Kidney (tissue), 14 donors: Measurements from ENCODE around the gene NASP. TPM values are rescaled to one million over a fixed set of nuclear protein-coding genes. Genes with fewer than 3 reads are reported as not detected.

Experiments used
- DNase-seq, 5 donors: peaks; one replicate each; pipeline ENCODE4 v3.0.0-alpha.2; 2013 to 2020
- FAIRE-seq: peaks from 2 replicates; lab custom pipeline; 2012; peaks lifted over from hg19 to GRCh38; lab: Jason Lieb, UNC
- H3K27ac ChIP-seq, 2 donors: one replicate each; pipeline ENCODE4 v1.7.0; 2013; ENCODE audit warnings: low read depth in 2 of 2, low read length in 2 of 2, inconsistent platforms in 1 of 2
- H3K27me3 ChIP-seq: one replicate; pipeline ENCODE4 v1.7.1; 2013; ENCODE audit warnings: low read length, inconsistent platforms; ENCODE audit not compliant: control insufficient read depth, insufficient read depth
- H3K36me3 ChIP-seq, 3 donors: one replicate each; pipeline versions ENCODE4 v1.7.0 to v1.7.1; 2013; ENCODE audit warnings: low read length in 3 of 3, control low read depth in 1 of 3, inconsistent platforms in 1 of 3; ENCODE audit not compliant: insufficient read depth in 3 of 3, control insufficient read depth in 2 of 3
- H3K4me1 ChIP-seq, 3 donors: one replicate each; pipeline versions ENCODE4 v1.7.0 to v1.7.1; 2013; ENCODE audit warnings: low read length in 3 of 3, inconsistent platforms in 1 of 3, low read depth in 1 of 3; ENCODE audit not compliant: control insufficient read depth in 2 of 3, insufficient read depth in 2 of 3
- H3K4me3 ChIP-seq, 3 donors: one replicate each; pipeline versions ENCODE4 v1.7.0 to v1.8.1; 2013; ENCODE audit warnings: low read length in 3 of 3, control low read depth in 1 of 3, inconsistent platforms in 1 of 3
- H3K9ac ChIP-seq, 3 donors: one replicate each; pipeline versions ENCODE4 v1.7.0 to v1.7.1; 2013; ENCODE audit warnings: low read length in 3 of 3, control low read depth in 1 of 3, inconsistent platforms in 1 of 3
- H3K9me3 ChIP-seq, 3 donors: one replicate each; pipeline versions ENCODE4 v1.7.0 to v1.7.1; 2013; ENCODE audit warnings: low read length in 3 of 3, control low read depth in 1 of 3, inconsistent platforms in 1 of 3; ENCODE audit not compliant: control insufficient read depth in 2 of 3, insufficient read depth in 1 of 3
- intact Hi-C: fragments of 100-400 bp; cut with DNase I; formaldehyde crosslinking; loops from one replicate; pipeline ENCODE4 v1.11.1; 2022
- polyA plus RNA-seq: library from polyadenylated mRNA; stranded (reverse); fragments of 350-450 nt; fragmentation: Illumina TruSeq; extraction: RNeasy Lipid Tissue Mini Kit (QIAGEN cat#74804); gene quantifications from one replicate; pipeline ENCODE4 v1.2.3, GENCODE V29; 2014; ENCODE audit warnings: low read depth, low replicate concordance; ENCODE audit not compliant: insufficient read depth
- total RNA-seq: library from RNA; stranded (reverse); fragmentation: NEBNext Ultra II Directional; extraction: Animal tissue kit (Norgen Biotek cat#: 25700); gene quantifications from one replicate; pipeline ENCODE4 v1.2.1, GENCODE V29; 2021
- TF ChIP-seq, protein P1 (sequence below): IDR thresholded peaks from 3 replicates; pipeline ENCODE4 v1.5.1; 2012; ENCODE audit warnings: mild to moderate bottlenecking, moderate library complexity, borderline replicate concordance; ENCODE audit not compliant: insufficient read depth; ENCODE audit errors: extremely low read depth
- donor health status: control.
- donor health status: control.
- donor health status: control.
- donor health status: control.
- donor health status: control.
- donor health status: DM: yes; HTN: yes; CAD: no.
- donor health status: Normal renal cell carcinoma (clear cell type).

The NASP gene
- total and polyA plus RNA-seq, 2 donors from 2014 or later, result 49.5 to 51.6 TPM

DNA sequence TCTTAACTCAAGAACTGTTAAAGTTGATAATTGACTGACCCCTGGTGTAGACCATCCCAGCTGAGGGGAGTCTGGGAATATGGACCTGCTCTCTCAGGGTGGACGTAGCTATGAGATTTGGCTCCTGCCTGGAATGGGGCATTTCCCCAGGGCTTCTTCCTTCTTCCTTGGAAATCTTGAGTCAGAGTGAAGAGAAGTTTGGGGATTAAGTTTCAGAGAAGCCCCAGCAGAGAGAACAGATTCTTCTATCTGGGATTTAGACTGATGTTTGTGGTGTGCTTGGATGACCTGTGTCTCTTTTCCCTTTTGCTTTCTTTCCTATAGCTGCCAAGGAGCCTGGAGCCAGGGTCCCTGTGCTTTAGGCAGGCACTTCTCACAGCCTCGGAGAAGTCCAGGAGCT is 20.0 kb upstream of the NASP start:
- H3K36me3 ChIP-seq, result peaks cover 2 to 30% (median 18%) of the 10 kb centered on the region in 3 donors

DNA sequence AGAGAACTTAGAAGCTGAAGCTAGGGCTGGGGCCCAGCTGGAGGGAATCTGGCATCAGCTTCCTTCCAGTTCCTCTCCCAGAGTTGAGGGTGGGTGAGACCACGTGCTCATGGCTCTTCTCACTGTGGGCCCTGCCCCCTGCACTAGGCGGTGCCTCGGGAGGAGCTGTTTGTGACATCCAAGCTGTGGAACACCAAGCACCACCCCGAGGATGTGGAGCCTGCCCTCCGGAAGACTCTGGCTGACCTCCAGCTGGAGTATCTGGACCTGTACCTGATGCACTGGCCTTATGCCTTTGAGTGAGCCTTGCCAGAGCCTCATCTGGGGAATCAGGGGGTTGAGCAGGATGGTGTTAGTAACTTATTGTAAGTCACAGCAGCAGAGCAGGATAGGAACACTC is 17.1 kb upstream of the NASP start:
- peaks cover 0 to 8% (median 0%) of the 10 kb centered on the region in 3 donors for H3K4me1 ChIP-seq
- H3K9me3 ChIP-seq, result no peaks in the 10 kb centered on the region
- H3K27ac ChIP-seq, result no peak overlapping the region
- DNase-seq, result peak in 1 of 5 donors; percentile 87
- no peak for FAIRE-seq
- TF ChIP-seq, protein P1, sequence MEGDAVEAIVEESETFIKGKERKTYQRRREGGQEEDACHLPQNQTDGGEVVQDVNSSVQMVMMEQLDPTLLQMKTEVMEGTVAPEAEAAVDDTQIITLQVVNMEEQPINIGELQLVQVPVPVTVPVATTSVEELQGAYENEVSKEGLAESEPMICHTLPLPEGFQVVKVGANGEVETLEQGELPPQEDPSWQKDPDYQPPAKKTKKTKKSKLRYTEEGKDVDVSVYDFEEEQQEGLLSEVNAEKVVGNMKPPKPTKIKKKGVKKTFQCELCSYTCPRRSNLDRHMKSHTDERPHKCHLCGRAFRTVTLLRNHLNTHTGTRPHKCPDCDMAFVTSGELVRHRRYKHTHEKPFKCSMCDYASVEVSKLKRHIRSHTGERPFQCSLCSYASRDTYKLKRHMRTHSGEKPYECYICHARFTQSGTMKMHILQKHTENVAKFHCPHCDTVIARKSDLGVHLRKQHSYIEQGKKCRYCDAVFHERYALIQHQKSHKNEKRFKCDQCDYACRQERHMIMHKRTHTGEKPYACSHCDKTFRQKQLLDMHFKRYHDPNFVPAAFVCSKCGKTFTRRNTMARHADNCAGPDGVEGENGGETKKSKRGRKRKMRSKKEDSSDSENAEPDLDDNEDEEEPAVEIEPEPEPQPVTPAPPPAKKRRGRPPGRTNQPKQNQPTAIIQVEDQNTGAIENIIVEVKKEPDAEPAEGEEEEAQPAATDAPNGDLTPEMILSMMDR, result no peak
- H3K4me3 ChIP-seq, result no peak overlapping the region
- H3K9ac ChIP-seq, result no peak overlapping the region
- H3K36me3 ChIP-seq, result peaks cover 2 to 39% (median 30%) of the 10 kb centered on the region in 3 donors
- no peaks in the 10 kb centered on the region for H3K27me3 ChIP-seq
- intact Hi-C loops, result loop anchor here (10.0 kb wide), 1 partner anchor 52 kb away; no protein-coding TSS in a partner anchor

More for the DNA sequence above, 20.0 kb upstream of the NASP start:
- H3K4me1 ChIP-seq, result peaks cover 0 to 11% (median 2%) of the 10 kb centered on the region in 3 donors
- TF ChIP-seq, protein P1, result no peak
- DNase-seq, result no peak
- H3K27me3 ChIP-seq, result no peaks in the 10 kb centered on the region
- no peak overlapping the region for H3K9ac ChIP-seq
- H3K27ac ChIP-seq, result no peak overlapping the region
- intact Hi-C loops, result loop anchor here (10.0 kb wide), 1 partner anchor 49 kb away; no protein-coding TSS in a partner anchor
- no peak for FAIRE-seq
- H3K4me3 ChIP-seq, result no peak overlapping the region
- H3K9me3 ChIP-seq, result no peaks in the 10 kb centered on the region

DNA sequence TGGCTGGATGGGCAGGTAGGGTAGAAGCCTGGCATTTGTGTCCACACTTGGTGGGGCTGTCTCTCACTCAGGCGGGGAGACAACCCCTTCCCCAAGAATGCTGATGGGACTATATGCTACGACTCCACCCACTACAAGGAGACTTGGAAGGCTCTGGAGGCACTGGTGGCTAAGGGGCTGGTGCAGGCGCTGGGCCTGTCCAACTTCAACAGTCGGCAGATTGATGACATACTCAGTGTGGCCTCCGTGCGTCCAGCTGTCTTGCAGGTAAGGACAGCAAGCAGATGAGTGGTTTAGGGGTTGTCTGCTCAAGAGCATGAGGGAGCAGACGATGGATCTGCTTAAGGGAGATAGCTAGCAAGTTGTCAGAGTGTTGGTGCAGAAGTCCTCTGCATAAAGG is 15.9 kb upstream of the NASP start:
- H3K4me3 ChIP-seq, result no peak overlapping the region
- no peaks in the 10 kb centered on the region for H3K9me3 ChIP-seq
- intact Hi-C loops, result loop anchor here (10.0 kb wide), 1 partner anchor 53 kb away; no protein-coding TSS in a partner anchor
- FAIRE-seq (no peak), DNase-seq (no peak)
- no peaks in the 10 kb centered on the region for H3K27me3 ChIP-seq
- no peak overlapping the region for H3K9ac ChIP-seq
- TF ChIP-seq, protein P1, result no peak
- H3K4me1 ChIP-seq, result peaks cover 0 to 6% (median 0%) of the 10 kb centered on the region in 3 donors
- H3K36me3 ChIP-seq, result peaks cover 2 to 37% (median 30%) of the 10 kb centered on the region in 3 donors
- H3K27ac ChIP-seq, result no peak overlapping the region

DNA sequence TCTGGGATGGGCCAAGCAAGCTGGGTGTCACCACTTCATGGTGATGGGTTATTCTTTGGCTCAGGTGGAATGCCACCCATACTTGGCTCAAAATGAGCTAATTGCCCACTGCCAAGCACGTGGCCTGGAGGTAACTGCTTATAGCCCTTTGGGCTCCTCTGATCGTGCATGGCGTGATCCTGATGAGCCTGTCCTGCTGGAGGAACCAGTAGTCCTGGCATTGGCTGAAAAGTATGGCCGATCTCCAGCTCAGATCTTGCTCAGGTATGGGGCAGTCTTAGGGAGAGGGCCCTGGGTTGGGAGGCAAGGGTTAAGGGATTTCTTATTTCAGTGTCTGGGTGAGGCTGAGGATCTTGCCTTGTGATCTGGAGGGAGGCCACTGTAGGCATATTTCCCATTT is 15.4 kb upstream of the NASP start:
- H3K27me3 ChIP-seq, result no peaks in the 10 kb centered on the region
- H3K4me3 ChIP-seq, result no peak overlapping the region
- no peaks in the 10 kb centered on the region for H3K9me3 ChIP-seq
- H3K9ac ChIP-seq, result no peak overlapping the region
- DNase-seq (no peak), FAIRE-seq (no peak)
- H3K27ac ChIP-seq, result no peak overlapping the region
- TF ChIP-seq, protein P1, result no peak
- intact Hi-C loops, result loop anchor here (10.0 kb wide), 1 partner anchor 54 kb away; no protein-coding TSS in a partner anchor
- H3K36me3 ChIP-seq, result peaks cover 2 to 37% (median 30%) of the 10 kb centered on the region in 3 donors
- H3K4me1 ChIP-seq, result peaks cover 0 to 6% (median 0%) of the 10 kb centered on the region in 3 donors
